Measurements from ENCODE around the gene GPR39. TPM values are rescaled to one million over a fixed set of nuclear protein-coding genes. Genes with fewer than 3 reads are reported as not detected.

GPR39 gene
- total RNA-seq, 2 experiments from 2014 or later: not detected

DNA sequence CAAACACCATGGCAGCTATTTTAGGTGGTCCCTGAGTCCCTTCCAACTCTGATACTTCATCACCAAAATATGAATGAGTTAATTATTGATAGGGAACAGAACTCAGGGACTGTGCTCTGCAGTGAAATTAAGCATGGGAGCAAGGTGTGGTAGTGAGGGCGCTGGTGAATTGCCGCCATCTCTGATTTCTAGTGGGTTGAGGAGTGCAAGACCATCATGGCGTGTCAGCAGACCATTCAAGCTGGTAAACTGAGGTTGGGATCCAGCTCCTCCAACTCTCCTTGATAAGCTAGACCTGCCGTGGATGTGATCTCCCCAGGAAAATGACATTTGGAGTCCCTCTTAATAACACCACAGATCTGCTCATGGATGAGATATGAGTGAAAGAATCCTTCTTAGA, 183.0 kb downstream of the GPR39 start:
- H3K4me3 Mint-ChIP-seq: no peak overlapping the region
- CTCF ChIA-PET: no interaction called here
- no peaks in the 10 kb centered on the region for H3K27me3 Mint-ChIP-seq
- H3K27ac Mint-ChIP-seq: no peak overlapping the region
- H3K9me3 Mint-ChIP-seq: peaks cover 4% of the 10 kb centered on the region
- H3K4me1 Mint-ChIP-seq: no peaks in the 10 kb centered on the region
- POLR2A ChIA-PET: no interaction called here
- DNase-seq: no peak
- no peaks in the 10 kb centered on the region for H3K36me3 Mint-ChIP-seq (ENCODE audit: low read depth)

DNA sequence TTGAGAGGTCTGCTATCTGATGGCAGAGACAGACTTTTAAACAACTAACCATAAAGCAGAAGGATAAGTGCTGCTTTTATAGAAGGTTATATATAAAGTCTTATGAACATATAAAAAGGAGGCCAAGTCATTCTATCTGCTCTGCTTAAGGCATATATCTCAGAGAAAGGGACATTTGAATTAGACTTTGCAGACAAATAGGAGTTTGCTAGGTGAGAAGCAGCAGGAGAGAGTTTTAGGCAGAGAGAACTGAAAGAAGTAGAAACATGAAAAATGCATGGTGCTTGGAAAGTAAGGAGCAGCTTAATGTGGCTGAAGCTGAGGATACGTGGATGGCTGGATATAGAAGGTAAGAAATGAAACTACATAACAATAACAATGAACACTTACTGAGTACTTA, 188.0 kb downstream of the GPR39 start:
- ChIA-PET CTCF (no interaction called here), POLR2A (no interaction called here)
- Mint-ChIP-seq H3K9me3 (no peaks in the 10 kb centered on the region), H3K36me3 (ENCODE audit: low read depth) (no peaks in the 10 kb centered on the region), H3K4me3 (no peak overlapping the region), H3K27ac (no peak overlapping the region), H3K4me1 (no peaks in the 10 kb centered on the region), H3K27me3 (no peaks in the 10 kb centered on the region)
- no peak for DNase-seq

DNA sequence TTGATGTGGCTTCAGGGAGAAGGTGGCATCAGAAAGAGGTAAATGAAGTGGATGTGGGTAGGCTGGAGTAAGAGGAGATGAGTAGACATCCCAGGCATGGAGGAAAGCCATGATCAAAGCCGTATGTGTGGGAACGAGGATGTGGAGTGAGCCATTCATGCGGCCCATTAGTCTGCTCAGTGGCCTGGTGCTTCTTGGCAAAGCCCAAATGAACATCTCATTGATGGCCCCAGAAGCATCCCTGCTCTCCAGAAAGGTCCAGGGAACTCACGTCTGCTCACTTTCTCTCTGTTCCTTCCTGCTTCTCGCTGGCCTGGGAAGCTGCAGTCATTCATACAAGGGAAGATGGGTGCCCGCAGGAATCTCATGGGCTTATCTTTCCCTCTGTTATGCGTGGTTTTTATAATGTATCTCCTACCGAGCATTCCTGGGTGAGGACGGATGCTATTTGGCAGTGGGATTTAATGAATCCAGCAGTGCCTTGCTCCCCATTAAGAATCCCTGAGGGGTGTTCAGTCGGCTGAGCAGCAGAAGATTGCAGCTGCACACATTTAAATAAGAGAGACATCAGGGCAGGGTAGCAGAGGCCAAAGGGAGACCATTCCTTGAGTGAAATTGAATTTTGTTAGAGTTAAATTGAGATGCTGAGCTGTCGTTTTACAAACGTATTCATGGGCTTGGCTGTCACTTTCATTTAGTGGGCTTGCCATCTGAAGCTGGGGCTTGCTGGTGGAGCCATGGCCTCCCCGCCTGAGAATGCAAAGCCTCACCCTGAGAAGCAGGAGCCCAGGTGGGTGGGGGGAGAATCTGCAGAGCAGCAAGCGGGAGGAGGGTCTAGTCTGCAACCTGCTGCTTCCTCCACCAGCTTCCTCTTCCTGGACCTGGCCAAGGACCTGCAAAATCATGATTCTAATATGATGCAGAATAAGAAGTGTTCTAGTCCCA, 188.9 kb downstream of the GPR39 start:
- no peaks in the 10 kb centered on the region for H3K4me1 Mint-ChIP-seq
- CTCF ChIA-PET: no interaction called here
- POLR2A ChIA-PET: no interaction called here

DNA sequence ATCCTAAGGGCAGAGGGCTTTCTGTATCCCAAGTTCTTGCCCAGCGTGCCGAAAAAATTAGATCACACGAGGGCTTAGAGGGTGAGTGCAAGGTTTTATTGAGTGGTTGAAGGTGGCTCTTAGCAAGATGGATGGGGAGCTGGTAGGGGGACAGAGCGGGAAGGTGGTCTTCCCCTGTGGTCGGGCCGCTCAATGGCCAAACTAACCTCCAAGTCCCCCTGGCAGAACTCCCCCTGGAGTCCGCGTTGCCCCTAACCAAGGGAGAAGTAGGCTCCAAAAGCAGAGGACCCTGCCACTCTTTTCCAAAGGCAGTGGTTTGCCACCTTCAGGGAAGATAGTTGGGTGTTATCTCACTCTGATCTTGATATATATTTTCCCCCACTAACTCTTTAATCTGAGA, 190.0 kb downstream of the GPR39 start:
- Mint-ChIP-seq H3K27ac (no peak overlapping the region), H3K27me3 (no peaks in the 10 kb centered on the region), H3K4me1 (no peaks in the 10 kb centered on the region), H3K36me3 (ENCODE audit: low read depth) (no peaks in the 10 kb centered on the region), H3K9me3 (no peaks in the 10 kb centered on the region), H3K4me3 (no peak overlapping the region)
- ChIA-PET CTCF (no interaction called here), POLR2A (no interaction called here)
- DNase-seq: no peak

More for the DNA sequence above, 188.9 kb downstream of the GPR39 start:
- Mint-ChIP-seq H3K27me3 (no peaks in the 10 kb centered on the region), H3K9me3 (no peaks in the 10 kb centered on the region), H3K4me3 (no peak overlapping the region), H3K27ac (no peak overlapping the region), H3K36me3 (ENCODE audit: low read depth) (no peaks in the 10 kb centered on the region)
- DNase-seq: no peak

DNA sequence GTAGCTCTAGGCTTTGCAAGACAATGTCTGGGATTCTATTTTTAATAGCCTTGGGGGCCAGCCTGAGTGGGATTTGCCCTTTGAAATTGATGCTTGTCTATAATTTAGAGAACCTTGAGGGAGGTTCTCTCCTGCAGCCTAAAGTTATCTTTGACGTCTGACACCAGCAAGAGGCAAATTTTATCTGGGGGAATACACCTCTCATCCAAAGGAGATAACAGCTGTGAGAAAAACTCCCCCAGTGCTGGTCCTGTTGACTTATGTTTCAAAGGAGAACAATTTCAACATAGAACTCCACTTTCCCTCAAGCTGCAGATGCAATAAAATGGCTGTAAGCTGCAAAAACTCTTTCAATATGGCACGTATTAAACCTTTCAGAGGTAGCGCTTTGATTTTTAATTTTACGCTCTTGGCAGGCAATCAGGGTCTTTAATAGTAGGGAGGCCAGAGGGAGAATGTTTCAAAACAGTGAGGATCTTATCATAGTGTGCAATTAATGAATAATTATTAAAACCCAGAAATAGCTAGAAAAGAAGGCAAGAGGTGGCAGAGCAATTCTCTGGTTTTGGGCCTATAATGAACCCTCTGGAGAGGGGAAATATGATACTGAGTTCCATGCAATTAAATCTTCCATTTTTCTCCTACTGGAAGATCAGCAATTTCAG, 191.0 kb downstream of the GPR39 start:
- ChIA-PET POLR2A (no interaction called here), CTCF (no interaction called here)
- H3K4me1 Mint-ChIP-seq: no peaks in the 10 kb centered on the region
- H3K27me3 Mint-ChIP-seq: no peaks in the 10 kb centered on the region
- H3K27ac Mint-ChIP-seq: no peak overlapping the region
- no peak for DNase-seq
- H3K36me3 Mint-ChIP-seq (ENCODE audit: low read depth): no peaks in the 10 kb centered on the region
- H3K9me3 Mint-ChIP-seq: no peaks in the 10 kb centered on the region
- no peak overlapping the region for H3K4me3 Mint-ChIP-seq

DNA sequence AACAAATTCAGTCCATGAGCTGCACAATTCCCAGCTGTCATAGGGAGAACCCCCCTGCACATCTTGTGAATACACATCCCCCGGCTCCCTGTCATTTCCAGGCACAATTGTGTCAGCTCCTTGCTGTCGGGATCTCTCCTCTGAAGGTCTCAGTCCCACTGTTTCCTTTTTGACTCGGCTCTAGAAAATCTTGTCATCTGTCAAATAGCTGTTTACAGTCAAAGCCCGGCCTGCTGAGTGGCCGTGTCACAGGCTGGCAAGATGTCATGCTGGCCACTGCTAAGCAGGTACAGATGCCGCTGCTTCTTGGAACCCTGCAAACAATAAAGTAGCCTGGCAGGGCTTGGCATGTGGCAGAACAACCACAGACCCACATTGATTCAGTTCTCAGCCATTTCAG, 191.7 kb downstream of the GPR39 start:
- H3K27me3 Mint-ChIP-seq: no peaks in the 10 kb centered on the region
- ChIA-PET POLR2A (no interaction called here), CTCF (no interaction called here)
- no peaks in the 10 kb centered on the region for H3K4me1 Mint-ChIP-seq
- DNase-seq: no peak
- no peak overlapping the region for H3K4me3 Mint-ChIP-seq
- no peaks in the 10 kb centered on the region for H3K36me3 Mint-ChIP-seq (ENCODE audit: low read depth)
- no peak overlapping the region for H3K27ac Mint-ChIP-seq
- no peaks in the 10 kb centered on the region for H3K9me3 Mint-ChIP-seq

DNA sequence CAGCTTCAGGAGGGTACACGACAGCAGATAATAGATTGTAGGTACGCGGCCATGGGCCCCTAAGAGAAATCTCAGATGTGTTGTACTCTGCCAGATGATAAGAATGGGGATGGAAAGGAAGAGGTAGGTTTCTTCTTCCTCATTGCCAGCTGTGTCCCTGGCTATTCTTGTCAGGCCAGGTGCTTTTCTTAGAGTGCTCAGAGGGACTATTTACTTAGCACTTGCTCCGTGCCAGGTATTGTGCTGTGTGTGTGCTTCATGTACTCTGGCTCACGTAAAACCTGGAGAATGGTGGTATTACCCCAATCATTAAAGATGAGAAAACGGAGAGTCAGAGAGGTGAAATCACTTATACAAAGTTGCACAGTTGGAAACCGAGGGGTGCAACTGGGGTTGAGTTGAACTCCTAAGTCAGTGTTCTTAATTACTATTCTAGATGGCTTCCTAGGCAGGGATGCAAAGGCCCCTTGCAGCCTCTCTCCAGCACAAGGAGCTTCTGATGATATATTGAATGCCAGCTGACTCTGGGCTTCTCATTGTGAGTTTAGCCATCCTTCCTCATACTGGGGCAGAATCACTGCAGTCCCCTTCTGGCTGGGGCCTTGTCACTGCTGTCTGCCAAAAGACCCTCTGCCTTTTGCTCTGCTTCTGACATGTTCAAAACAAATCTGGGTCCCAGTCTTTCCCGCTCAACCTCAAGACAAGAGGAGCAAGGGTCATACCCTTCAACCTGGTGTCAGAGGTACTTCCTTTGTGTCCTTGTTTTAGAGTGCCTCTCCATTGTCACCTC, 192.7 kb downstream of the GPR39 start:
- H3K4me3 Mint-ChIP-seq: no peak overlapping the region
- no peaks in the 10 kb centered on the region for H3K4me1 Mint-ChIP-seq
- ChIA-PET POLR2A (no interaction called here), CTCF (no interaction called here)
- no peak overlapping the region for H3K27ac Mint-ChIP-seq
- H3K27me3 Mint-ChIP-seq: no peaks in the 10 kb centered on the region
- H3K9me3 Mint-ChIP-seq: no peaks in the 10 kb centered on the region
- H3K36me3 Mint-ChIP-seq (ENCODE audit: low read depth): no peaks in the 10 kb centered on the region
- no peak for DNase-seq

DNA sequence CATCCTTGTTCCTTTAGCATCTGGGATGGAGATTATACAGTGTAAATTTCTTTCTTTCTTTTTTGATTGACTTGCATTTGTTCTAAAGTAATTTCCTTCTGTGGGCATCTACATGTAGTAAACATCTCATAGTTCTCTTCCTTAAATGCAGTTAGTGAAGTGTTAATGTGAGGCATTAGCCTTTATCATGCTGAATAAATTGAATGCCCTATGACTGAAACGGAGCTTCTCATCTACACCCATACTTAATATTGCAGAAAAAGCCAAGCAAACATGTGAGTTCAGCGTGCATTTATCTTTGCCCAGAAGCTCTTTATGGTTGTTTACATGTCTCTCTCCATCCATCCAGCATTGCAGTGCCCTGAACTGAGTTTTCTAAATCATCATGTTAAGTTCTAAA, 195.1 kb downstream of the GPR39 start:
- Mint-ChIP-seq H3K4me1 (no peaks in the 10 kb centered on the region), H3K27me3 (no peaks in the 10 kb centered on the region), H3K27ac (no peak overlapping the region), H3K36me3 (ENCODE audit: low read depth) (no peaks in the 10 kb centered on the region), H3K4me3 (no peak overlapping the region), H3K9me3 (no peaks in the 10 kb centered on the region)
- ChIA-PET POLR2A (no interaction called here), CTCF (no interaction called here)
- no peak for DNase-seq

DNA sequence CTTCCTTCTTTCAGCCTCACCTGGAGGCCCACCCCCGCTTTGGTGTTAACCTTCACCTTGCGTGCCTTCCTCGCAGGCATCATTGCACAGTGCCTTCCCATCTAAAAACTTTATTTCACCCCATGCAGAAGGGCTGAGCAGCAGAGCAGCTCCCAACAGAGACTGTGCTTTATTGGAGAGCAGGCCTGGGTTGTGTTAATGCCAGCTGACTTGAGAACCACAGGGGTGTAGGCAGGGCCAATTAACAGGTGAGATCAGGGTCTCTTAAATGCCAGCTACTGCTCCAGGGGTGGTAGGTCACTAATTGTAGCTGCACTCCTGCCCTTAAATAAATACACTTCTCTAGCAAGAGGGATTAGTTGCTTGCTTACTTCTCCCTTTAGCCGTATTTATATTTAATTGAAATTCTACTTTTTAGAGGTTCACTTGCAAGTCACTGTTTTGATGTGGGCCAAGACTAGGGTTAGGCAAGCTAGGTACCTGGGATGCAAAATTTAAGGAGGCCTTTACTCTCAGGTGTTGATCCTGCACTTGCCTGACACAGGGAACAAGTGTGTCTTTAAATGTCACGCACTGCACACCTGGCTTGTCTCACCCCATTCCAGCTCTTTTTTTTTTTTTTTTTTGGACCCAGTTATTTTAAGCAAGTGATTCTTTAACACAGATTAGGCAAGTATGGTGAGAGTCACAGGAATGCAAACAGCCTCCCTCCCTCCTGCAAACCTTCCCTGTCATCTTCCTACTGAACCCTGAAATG, 198.9 kb downstream of the GPR39 start:
- H3K9me3 Mint-ChIP-seq: no peaks in the 10 kb centered on the region
- ChIA-PET CTCF (no interaction called here), POLR2A (no interaction called here)
- H3K36me3 Mint-ChIP-seq (ENCODE audit: low read depth): no peaks in the 10 kb centered on the region
- DNase-seq: no peak
- no peak overlapping the region for H3K4me3 Mint-ChIP-seq
- H3K27ac Mint-ChIP-seq: no peak overlapping the region
- H3K4me1 Mint-ChIP-seq: no peaks in the 10 kb centered on the region
- H3K27me3 Mint-ChIP-seq: no peaks in the 10 kb centered on the region

DNA sequence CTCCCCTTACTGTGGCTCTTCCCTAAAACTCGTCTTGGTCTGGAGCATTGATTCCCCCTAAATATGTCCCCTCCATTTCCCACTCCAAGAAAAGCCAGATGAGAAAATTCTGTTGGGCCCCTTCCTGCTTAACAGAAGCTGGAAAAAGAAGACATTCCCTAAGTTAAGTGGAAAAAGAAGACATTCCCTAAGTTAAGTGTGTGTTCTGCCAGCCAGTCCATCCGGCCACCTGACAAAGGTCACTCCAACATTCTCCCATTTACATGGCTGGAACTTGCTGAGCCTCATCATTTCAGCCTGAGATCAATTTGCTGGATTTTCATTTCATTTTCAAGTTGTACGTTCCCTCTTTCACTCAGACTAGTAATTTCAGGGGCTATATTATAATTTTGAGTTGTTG, 201.4 kb downstream of the GPR39 start:
- no peak for DNase-seq
- CTCF ChIA-PET: no interaction called here
- no peak overlapping the region for H3K4me3 Mint-ChIP-seq
- no peaks in the 10 kb centered on the region for H3K9me3 Mint-ChIP-seq
- H3K4me1 Mint-ChIP-seq: no peaks in the 10 kb centered on the region
- no peaks in the 10 kb centered on the region for H3K27me3 Mint-ChIP-seq
- H3K27ac Mint-ChIP-seq: no peak overlapping the region
- H3K36me3 Mint-ChIP-seq (ENCODE audit: low read depth): no peaks in the 10 kb centered on the region
- POLR2A ChIA-PET: no interaction called here

DNA sequence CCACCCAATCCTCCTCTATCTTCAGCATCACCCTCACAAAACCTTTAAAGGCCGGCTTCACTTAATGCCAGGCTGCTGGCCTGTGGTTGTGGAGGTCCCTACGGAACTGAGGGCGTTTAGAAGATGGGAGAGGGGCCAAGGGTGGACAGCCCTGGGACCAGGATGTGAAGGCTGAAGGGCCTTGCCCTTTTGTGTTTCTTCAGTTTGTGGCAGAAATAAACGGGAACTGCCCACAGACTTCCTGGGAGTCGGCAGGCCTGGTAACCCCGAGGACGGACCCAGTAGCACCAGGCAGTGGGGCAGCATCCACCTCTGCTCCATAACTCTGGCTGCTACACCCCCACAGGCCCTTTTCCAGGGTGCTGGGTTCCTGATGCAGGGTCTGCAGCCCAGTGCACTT, 202.1 kb downstream of the GPR39 start:
- CTCF ChIA-PET: no interaction called here
- Mint-ChIP-seq H3K4me1 (no peaks in the 10 kb centered on the region), H3K4me3 (no peak overlapping the region), H3K9me3 (no peaks in the 10 kb centered on the region), H3K27me3 (no peaks in the 10 kb centered on the region), H3K27ac (no peak overlapping the region), H3K36me3 (ENCODE audit: low read depth) (no peaks in the 10 kb centered on the region)
- no peak for DNase-seq
- POLR2A ChIA-PET: no interaction called here

DNA sequence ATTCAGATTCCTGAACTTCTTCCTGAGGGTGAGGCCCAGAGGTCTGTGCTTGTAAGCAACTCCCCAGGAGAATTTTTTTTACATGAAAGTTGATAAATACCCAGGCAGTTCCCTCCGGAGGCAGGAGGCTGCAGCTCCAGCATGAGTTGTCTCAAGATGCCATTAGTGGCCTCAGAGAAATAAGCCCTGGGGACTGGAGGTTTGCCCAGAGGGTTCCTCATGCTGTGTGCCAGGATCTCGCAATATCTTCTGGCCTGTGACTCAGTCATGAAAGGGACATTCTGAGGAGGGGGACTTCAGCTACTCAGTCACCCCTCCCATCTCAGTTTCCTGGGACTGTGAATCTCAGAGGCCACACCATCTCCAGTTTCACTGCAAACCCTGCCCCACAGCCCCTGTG, 203.5 kb downstream of the GPR39 start:
- no peaks in the 10 kb centered on the region for H3K27me3 Mint-ChIP-seq
- H3K4me3 Mint-ChIP-seq: no peak overlapping the region
- no peak for DNase-seq
- no peaks in the 10 kb centered on the region for H3K4me1 Mint-ChIP-seq
- H3K36me3 Mint-ChIP-seq (ENCODE audit: low read depth): no peaks in the 10 kb centered on the region
- H3K27ac Mint-ChIP-seq: no peak overlapping the region
- H3K9me3 Mint-ChIP-seq: no peaks in the 10 kb centered on the region
- ChIA-PET POLR2A (no interaction called here), CTCF (no interaction called here)

All from activated CD4-positive, alpha-beta memory T cell treated with anti-CD3 and anti-CD28 coated beads, Interleukin-2, amount 10 ng/mL, durations not matched to agents 7 days and 5 days (primary cell).